Measurements from ENCODE around the gene ZIC5.

Gene ZIC5

GRCh38 chr13:99986741-99987140 lies 15.2 kb upstream of the ZIC5 start:
- Histone ChIP-seq H3K4me3 (ENCODE audit: low read depth, low read length) (no peak overlapping the region), H3K27ac (ENCODE audit: low read depth, low read length) (no peak overlapping the region), H3K27me3 (ENCODE audit: insufficient read depth, low read length) (peaks cover 96% of the 10 kb centered on the region), H2AFZ (ENCODE audit: low read length, unreplicated experiment) (no peak overlapping the region), H3K79me2 (ENCODE audit: control insufficient read depth, insufficient read depth, low read length, unreplicated experiment) (no peaks in the 10 kb centered on the region), H3K36me3 (ENCODE audit: insufficient read depth, low read length) (no peaks in the 10 kb centered on the region), H3K4me1 (ENCODE audit: control insufficient read depth, insufficient read depth, low read length, unreplicated experiment) (no peaks in the 10 kb centered on the region)

DNA sequence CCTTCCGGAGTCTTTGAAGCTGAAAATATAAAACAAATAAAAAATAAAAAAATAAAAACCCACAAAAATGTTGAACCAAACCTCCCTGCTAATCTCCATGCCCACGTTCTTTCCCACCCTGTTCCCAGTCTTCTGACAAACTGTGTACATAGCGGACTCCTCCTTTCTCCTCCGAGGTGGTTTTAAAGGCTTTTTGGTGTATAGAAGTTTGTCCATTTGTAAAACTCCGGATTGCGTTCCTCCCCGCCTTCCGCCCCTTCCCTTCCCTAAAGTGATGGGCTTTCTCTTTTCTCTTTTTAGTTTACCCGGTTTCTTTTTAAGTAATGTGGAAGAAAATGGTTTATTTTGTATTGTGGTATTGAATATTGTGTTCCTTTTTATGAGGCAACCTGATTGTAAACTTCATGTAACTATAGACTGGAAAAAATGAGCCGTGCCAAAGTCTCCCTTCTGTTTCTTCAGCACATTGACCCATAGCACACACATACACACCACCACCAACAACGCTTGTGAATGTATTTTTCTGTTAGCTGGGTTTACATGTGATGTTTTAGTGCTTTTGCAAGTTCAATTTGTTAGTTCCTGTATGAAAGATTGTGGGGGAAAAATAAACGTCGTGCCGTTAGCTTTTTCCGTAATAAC lies 14.4 kb upstream of the ZIC5 start:
- Histone ChIP-seq H3K79me2 (ENCODE audit: control insufficient read depth, insufficient read depth, low read length, unreplicated experiment) (no peaks in the 10 kb centered on the region), H3K4me3 (ENCODE audit: low read depth, low read length) (no peak overlapping the region), H3K27ac (ENCODE audit: low read depth, low read length) (no peak overlapping the region), H3K36me3 (ENCODE audit: insufficient read depth, low read length) (no peaks in the 10 kb centered on the region), H3K4me1 (ENCODE audit: control insufficient read depth, insufficient read depth, low read length, unreplicated experiment) (no peaks in the 10 kb centered on the region), H2AFZ (ENCODE audit: low read length, unreplicated experiment) (no peak overlapping the region), H3K27me3 (ENCODE audit: insufficient read depth, low read length) (peaks cover 89% of the 10 kb centered on the region)

DNA sequence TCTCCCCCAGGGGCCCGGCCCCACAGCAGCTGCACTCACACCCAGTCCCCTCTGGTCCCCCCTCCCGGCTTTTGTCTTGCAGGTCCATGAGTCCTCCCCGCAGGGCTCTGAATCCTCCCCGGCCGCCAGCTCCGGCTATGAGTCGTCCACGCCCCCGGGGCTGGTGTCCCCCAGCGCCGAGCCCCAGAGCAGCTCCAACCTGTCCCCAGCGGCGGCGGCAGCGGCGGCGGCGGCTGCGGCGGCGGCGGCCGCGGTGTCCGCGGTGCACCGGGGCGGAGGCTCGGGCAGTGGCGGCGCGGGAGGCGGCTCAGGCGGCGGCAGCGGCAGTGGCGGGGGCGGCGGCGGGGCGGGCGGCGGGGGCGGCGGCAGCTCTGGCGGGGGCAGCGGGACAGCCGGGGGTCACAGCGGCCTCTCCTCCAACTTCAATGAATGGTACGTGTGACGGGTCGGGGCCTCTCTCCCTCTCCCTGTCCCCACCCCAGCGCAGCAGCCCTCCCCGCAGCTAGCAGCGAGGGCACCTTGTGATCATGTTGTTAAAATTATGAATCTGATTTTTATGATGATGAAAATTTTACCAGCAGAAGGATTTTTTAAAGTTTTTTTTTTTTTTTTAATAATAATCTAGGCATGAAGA lies 13.8 kb upstream of the ZIC5 start:
- no peak overlapping the region for H3K27ac ChIP-seq (ENCODE audit: low read depth, low read length)
- peaks cover 85% of the 10 kb centered on the region for H3K27me3 ChIP-seq (ENCODE audit: insufficient read depth, low read length)

GRCh38 chr13:99984461-99985240 lies 13.1 kb upstream of the ZIC5 start:
- H3K27me3 ChIP-seq (ENCODE audit: insufficient read depth, low read length): peaks cover 84% of the 10 kb centered on the region
- no peaks in the 10 kb centered on the region for H3K36me3 ChIP-seq (ENCODE audit: insufficient read depth, low read length)
- H3K79me2 ChIP-seq (ENCODE audit: control insufficient read depth, insufficient read depth, low read length, unreplicated experiment): no peaks in the 10 kb centered on the region
- H3K4me1 ChIP-seq (ENCODE audit: control insufficient read depth, insufficient read depth, low read length, unreplicated experiment): no peaks in the 10 kb centered on the region
- no peak overlapping the region for H3K4me3 ChIP-seq (ENCODE audit: low read depth, low read length)
- H3K27ac ChIP-seq (ENCODE audit: low read depth, low read length): no peak overlapping the region
- no peak overlapping the region for H2AFZ ChIP-seq (ENCODE audit: low read length, unreplicated experiment)

More for the DNA sequence above, 13.8 kb upstream of the ZIC5 start:
- no peak overlapping the region for H2AFZ ChIP-seq (ENCODE audit: low read length, unreplicated experiment)
- H3K4me3 ChIP-seq (ENCODE audit: low read depth, low read length): no peak overlapping the region
- H3K79me2 ChIP-seq (ENCODE audit: control insufficient read depth, insufficient read depth, low read length, unreplicated experiment): no peaks in the 10 kb centered on the region
- no peaks in the 10 kb centered on the region for H3K4me1 ChIP-seq (ENCODE audit: control insufficient read depth, insufficient read depth, low read length, unreplicated experiment)
- no peaks in the 10 kb centered on the region for H3K36me3 ChIP-seq (ENCODE audit: insufficient read depth, low read length)

GRCh38 chr13:99983499-99984401 lies 12.2 kb upstream of the ZIC5 start:
- no peak overlapping the region for H3K4me3 ChIP-seq (ENCODE audit: low read depth, low read length)
- H2AFZ ChIP-seq (ENCODE audit: low read length, unreplicated experiment): no peak overlapping the region
- H3K27me3 ChIP-seq (ENCODE audit: insufficient read depth, low read length): peaks cover 84% of the 10 kb centered on the region
- H3K4me1 ChIP-seq (ENCODE audit: control insufficient read depth, insufficient read depth, low read length, unreplicated experiment): no peaks in the 10 kb centered on the region
- no peaks in the 10 kb centered on the region for H3K79me2 ChIP-seq (ENCODE audit: control insufficient read depth, insufficient read depth, low read length, unreplicated experiment)
- no peaks in the 10 kb centered on the region for H3K36me3 ChIP-seq (ENCODE audit: insufficient read depth, low read length)
- H3K27ac ChIP-seq (ENCODE audit: low read depth, low read length): no peak overlapping the region

GRCh38 chr13:99982731-99983498 lies 11.3 kb upstream of the ZIC5 start:
- Histone ChIP-seq H3K4me3 (ENCODE audit: low read depth, low read length) (no peak overlapping the region), H3K27ac (ENCODE audit: low read depth, low read length) (no peak overlapping the region), H2AFZ (ENCODE audit: low read length, unreplicated experiment) (no peak overlapping the region), H3K79me2 (ENCODE audit: control insufficient read depth, insufficient read depth, low read length, unreplicated experiment) (no peaks in the 10 kb centered on the region), H3K4me1 (ENCODE audit: control insufficient read depth, insufficient read depth, low read length, unreplicated experiment) (no peaks in the 10 kb centered on the region), H3K36me3 (ENCODE audit: insufficient read depth, low read length) (no peaks in the 10 kb centered on the region), H3K27me3 (ENCODE audit: insufficient read depth, low read length) (peaks cover 84% of the 10 kb centered on the region)

DNA sequence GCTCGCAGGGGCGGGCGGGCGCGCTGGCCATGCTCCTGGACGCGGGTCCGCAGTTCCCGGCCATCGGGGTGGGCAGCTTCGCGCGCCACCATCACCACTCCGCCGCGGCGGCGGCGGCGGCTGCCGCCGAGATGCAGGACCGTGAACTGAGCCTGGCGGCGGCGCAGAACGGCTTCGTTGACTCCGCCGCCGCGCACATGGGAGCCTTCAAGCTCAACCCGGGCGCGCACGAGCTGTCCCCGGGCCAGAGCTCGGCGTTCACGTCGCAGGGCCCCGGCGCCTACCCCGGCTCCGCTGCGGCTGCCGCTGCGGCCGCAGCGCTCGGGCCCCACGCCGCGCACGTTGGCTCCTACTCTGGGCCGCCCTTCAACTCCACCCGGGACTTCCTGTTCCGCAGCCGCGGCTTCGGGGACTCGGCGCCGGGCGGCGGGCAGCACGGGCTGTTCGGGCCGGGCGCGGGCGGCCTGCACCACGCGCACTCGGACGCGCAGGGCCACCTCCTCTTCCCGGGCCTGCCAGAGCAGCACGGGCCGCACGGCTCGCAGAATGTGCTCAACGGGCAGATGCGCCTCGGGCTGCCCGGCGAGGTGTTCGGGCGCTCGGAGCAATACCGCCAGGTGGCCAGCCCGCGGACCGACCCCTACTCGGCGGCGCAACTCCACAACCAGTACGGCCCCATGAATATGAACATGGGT lies 10.6 kb upstream of the ZIC5 start:
- Histone ChIP-seq H3K27ac (ENCODE audit: low read depth, low read length) (no peak overlapping the region), H3K36me3 (ENCODE audit: insufficient read depth, low read length) (no peaks in the 10 kb centered on the region), H3K27me3 (ENCODE audit: insufficient read depth, low read length) (peaks cover 84% of the 10 kb centered on the region), H2AFZ (ENCODE audit: low read length, unreplicated experiment) (no peak overlapping the region), H3K4me3 (ENCODE audit: low read depth, low read length) (peak overlapping the region; percentile 42), H3K4me1 (ENCODE audit: control insufficient read depth, insufficient read depth, low read length, unreplicated experiment) (no peaks in the 10 kb centered on the region), H3K79me2 (ENCODE audit: control insufficient read depth, insufficient read depth, low read length, unreplicated experiment) (no peaks in the 10 kb centered on the region)

GRCh38 chr13:99981735-99982035 lies 10.1 kb upstream of the ZIC5 start, which contains the start of gene ZIC2:
Gene ZIC2 (plus strand): TSS chr13:99981784. CDS start chr13:99982065, 281 bp downstream.
- Histone ChIP-seq H3K36me3 (ENCODE audit: insufficient read depth, low read length) (no peaks in the 10 kb centered on the region), H2AFZ (ENCODE audit: low read length, unreplicated experiment) (no peak within 1 kb of the TSS), H3K4me1 (ENCODE audit: control insufficient read depth, insufficient read depth, low read length, unreplicated experiment) (no peaks in the 10 kb centered on the region), H3K4me3 (ENCODE audit: low read depth, low read length) (peak within 1 kb of the TSS; percentile 68), H3K27me3 (ENCODE audit: insufficient read depth, low read length) (peaks cover 84% of the 10 kb centered on the region), H3K79me2 (ENCODE audit: control insufficient read depth, insufficient read depth, low read length, unreplicated experiment) (no peaks in the 10 kb centered on the region), H3K27ac (ENCODE audit: low read depth, low read length) (no peak within 1 kb of the TSS)

DNA sequence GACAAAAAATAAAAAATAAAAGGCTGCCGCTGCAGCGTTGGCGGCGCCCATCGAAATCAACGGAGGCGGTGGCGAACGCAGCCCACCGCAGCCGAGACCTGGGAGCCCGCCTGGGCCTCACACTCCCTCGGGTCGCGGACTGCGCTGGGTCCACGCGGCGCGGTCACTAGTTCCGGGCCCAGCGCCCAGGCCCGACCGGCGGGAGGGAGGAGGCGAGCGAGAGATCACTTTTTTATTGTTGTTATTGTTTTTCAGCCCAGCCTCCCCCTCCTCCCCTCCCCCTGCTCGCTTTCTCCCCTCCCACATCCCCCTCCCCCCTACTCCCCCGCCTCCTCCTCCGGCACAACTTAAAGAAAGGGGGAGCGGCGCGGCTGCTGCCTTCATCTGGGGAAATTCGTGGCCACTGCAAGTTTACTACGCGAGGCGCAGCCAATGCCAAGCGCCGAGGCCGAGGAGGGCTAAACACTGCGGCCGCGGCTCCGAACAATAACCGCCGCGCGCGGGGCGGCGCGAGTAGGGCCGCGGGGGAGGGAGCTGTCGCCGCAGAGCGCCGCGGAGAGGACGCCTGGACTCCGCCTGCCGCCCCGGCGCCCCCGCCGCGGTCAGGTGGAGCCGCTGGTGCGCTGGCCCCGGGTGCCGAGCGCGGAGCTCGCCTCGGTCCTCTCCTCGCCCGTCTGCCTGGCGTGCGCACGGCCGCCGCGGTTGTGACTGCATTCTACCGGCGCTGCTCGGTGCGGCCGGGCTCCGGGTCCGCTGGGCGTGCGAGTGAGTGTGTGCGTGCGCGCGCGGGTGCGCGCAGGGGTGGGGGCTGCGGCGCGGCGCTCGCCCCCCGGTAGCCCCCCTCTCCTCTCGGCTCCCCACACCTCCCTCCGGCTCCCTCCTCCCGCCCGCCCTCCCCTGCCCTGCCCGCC lies 9.5 kb upstream of the ZIC5 start:
- H3K27ac ChIP-seq (ENCODE audit: low read depth, low read length): no peak overlapping the region
- H3K36me3 ChIP-seq (ENCODE audit: insufficient read depth, low read length): no peaks in the 10 kb centered on the region
- H3K79me2 ChIP-seq (ENCODE audit: control insufficient read depth, insufficient read depth, low read length, unreplicated experiment): no peaks in the 10 kb centered on the region
- H2AFZ ChIP-seq (ENCODE audit: low read length, unreplicated experiment): no peak overlapping the region
- peak overlapping the region; percentile 68 for H3K4me3 ChIP-seq (ENCODE audit: low read depth, low read length)
- peaks cover 84% of the 10 kb centered on the region for H3K27me3 ChIP-seq (ENCODE audit: insufficient read depth, low read length)
- H3K4me1 ChIP-seq (ENCODE audit: control insufficient read depth, insufficient read depth, low read length, unreplicated experiment): no peaks in the 10 kb centered on the region

All from ACC112 (cell line).